NOMO-1 treated with dmso at 0.1 percent for 144 hours (cell line): ENCODE measurements around the gene RAB20.
A peak's percentile ranks its signal among the peaks of the same experiment; 100 is the strongest.

ENCODE experiments used
- DNase-seq: peaks from one replicate; lab custom pipeline; 2025; ENCODE audit not compliant: unreplicated experiment; lab: John Stamatoyannopoulos, UW

RAB20 gene

GRCh38 chr13:110531671-110532083 lies 29.8 kb downstream of the RAB20 start:
- no peak for DNase-seq

GRCh38 chr13:110531100-110531499 lies 30.4 kb downstream of the RAB20 start:
- no peak for DNase-seq

GRCh38 chr13:110529522-110530311 lies 31.8 kb downstream of the RAB20 start:
- no peak for DNase-seq

GRCh38 chr13:110528911-110529310 lies 32.6 kb downstream of the RAB20 start:
- no peak for DNase-seq

- DNase-seq, result peak; percentile 11
These were observed 33.2 kb downstream of the RAB20 start for GRCh38 chr13:110528371-110528770.

GRCh38 chr13:110525328-110526319 lies 35.9 kb downstream of the RAB20 start:
- DNase-seq, result no peak

- no peak for DNase-seq
These were observed 36.8 kb downstream of the RAB20 start for GRCh38 chr13:110524541-110525257.

- DNase-seq, result no peak
These were observed 37.5 kb downstream of the RAB20 start for GRCh38 chr13:110523838-110524540.

- no peak for DNase-seq
These were observed 38.3 kb downstream of the RAB20 start for GRCh38 chr13:110523180-110523579.

GRCh38 chr13:110522721-110523120 lies 38.8 kb downstream of the RAB20 start:
- no peak for DNase-seq

GRCh38 chr13:110521946-110522345 lies 39.6 kb downstream of the RAB20 start:
- peak; percentile 83 for DNase-seq

GRCh38 chr13:110521296-110521680 lies 40.2 kb downstream of the RAB20 start:
- DNase-seq, result no peak

GRCh38 chr13:110520431-110521295 lies 40.9 kb downstream of the RAB20 start:
- peak; percentile 28 for DNase-seq

- DNase-seq, result no peak
These were observed 42.0 kb downstream of the RAB20 start for GRCh38 chr13:110519506-110519905.

GRCh38 chr13:110519046-110519445 lies 42.5 kb downstream of the RAB20 start:
- no peak for DNase-seq

- DNase-seq, result no peak
These were observed 43.0 kb downstream of the RAB20 start for GRCh38 chr13:110518571-110518970.

GRCh38 chr13:110518226-110518525 lies 43.3 kb downstream of the RAB20 start:
- DNase-seq, result no peak

GRCh38 chr13:110517505-110518225 lies 43.9 kb downstream of the RAB20 start:
- DNase-seq, result no peak

- DNase-seq, result no peak
These were observed 45.0 kb downstream of the RAB20 start for GRCh38 chr13:110516500-110516899.
